Measurements from ENCODE around the gene RIT1.
"Not testable (repeated sequence)": the region's sequence is repeated elsewhere in the genome, so short reads cannot be mapped to it uniquely, and the experiment has no call there.

The RIT1 gene

DNA sequence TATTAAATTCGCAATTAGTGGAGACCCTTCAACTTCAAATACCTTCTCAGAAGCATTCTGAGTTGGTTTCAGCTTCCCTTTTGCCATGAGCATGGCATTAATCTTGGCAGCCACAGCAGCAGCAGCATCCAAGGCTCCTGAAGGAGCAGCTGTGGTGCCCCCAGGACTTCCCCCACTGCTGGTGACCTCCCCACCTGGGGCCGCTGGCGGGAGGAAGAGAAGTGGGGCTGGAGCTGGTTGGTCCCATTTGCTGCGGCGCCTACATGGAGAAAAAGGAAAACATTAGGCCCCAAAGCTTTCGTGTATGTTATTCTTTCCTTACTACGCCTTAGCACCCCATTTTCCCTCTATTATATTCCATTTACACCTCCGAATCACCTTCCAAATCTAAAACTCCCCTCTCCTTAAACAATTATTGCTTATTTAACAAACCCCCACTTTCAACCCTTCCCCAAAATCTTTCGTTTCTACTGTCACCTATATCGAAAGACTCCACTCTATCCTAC is 22.5 kb upstream of the RIT1 start:
- DNase-seq, result no peak

DNA sequence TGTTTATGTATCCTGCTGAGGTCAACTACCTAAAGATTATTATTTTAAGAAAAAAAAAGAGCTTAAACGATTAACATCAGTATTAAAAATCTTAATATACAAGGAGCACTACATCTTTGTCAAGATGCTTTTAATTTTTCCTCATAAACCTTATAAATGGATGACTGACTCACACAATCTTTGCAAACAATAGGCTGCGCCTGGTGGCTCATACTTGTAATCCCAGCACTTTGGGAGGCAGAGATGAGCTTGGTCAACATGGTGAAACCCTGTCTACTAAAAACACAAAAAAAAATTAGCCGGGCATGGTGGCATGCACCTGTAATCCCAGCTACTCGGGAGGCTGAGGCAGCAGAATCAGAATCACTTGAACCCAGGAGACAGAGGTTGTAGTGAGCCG is 21.3 kb upstream of the RIT1 start:
- no peak for DNase-seq

DNA sequence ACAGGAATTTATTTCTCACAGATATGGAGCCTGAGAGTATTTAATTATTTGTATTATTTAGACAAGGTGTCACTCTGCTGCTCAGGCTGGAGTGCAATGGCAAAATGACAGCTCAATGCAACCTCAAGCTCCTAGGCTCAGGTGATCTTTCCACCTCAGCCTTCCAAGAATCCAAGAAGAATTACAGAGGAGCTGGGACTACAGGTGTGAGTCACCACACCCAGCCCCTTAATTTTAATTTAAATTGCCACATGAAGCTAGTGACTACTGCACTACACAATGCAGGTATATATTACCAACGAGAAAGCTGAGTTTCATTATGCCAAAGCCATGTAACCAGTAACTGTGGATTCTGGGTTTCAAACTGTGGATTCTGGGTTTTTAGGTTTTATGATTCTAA is 20.9 kb upstream of the RIT1 start:
- DNase-seq, result no peak

DNA sequence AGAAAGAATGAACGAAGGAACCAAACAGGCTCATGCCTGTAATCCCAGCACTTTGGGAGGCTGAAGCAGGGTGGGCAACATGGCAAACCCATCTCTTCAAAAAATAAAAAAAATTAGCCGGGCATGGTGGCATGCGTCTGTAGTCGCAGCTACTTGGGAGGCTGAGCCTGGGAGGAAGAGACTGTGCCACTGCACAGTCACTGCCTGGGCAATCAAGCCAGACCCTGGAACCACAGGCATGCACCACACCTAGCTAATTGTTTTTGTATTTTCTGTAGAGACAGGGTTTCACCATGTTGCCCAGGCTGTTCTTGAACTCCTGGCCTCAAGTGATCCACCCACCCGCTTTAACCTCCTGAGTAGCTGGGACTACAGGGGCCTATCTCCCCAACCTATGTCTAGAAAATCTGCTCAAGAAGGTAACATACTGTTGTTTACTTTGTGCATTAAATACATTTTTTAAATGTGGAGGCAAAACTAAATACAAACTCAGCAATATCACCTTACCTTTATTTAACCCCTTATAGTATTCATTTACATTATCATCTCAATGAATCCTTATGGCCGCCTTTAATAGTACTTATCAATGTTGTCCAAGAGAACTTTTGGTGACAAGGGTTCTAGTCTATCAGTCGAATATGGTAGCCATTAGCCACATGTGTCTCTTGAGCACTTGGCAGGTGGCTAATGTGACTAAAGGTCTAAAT is 20.3 kb upstream of the RIT1 start:
- DNase-seq, result no peak

DNA sequence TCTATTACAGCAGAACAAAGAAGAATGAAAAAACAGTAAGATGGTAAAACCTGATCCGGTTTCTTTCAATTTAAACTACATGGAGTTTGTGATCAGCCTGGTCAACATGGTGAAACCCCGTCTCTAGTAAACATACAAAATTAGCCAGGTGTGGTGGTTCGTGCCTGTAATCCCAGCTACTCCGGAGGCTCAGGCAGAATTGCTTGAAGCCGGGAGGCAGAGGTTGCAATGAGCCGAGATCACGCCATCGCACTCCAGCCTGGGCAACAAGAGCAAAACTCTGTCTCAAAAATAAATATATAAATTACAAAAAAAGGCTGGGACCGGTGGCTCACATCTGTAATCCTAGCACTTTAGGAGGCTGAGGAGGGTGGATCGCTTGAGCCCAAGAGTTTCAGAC is 19.6 kb upstream of the RIT1 start:
- not testable (repeated sequence) for DNase-seq

DNA sequence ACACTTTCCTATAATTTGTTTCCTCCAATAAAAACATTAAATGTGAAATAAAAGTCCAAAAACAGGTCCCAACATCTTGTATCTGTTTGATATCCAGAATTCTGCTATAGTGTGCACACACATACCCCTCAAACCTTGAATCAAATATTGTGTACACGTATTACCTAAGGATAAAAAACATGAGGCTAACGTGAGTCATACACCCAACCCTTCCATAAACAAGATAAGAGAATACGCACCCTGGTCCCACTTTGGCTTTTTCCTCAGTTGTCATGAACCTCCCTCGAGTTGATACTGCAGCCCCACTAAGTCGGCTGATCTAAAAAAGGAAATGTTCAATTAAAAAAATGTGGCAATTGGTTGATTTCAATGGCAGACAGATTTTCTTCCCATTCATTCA is 17.9 kb upstream of the RIT1 start:
- DNase-seq, result no peak

DNA sequence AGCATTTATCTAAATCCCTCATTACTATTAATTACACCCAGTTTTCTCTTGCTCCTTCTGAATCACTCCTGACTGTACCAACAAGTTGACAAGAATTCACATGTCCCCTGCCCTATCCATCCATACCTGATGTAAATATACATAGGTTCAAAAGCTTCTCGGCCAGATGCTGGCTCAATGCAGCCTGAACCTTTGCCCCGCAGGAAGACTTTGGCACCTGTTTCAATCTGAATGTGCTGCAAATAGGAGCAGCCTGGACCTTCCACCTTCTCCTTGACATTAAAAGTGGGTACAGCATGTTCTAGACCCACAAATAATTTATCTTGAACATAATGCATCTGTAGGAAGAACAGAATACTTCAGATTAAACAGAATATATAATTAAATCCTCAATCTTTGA is 14.4 kb upstream of the RIT1 start:
- no peak for DNase-seq

DNA sequence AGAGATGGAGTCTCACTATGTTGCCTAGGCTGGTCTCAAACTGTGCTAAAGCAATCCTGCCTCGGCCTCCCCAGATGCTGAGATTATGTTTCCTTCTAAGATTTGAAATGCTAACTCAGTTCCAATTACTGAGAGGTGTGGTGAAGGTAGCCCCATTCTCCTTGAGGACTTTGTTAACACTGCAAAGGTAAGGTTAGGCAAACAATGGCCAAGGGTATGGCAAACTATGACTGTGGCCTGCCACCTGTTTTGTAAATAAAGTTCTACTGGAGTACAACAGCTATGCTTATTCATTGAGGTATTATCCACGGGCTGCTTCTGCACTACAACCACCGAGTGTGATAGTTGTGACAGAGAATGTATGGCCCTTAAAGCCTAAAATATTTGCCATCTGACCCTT is 9.6 kb upstream of the RIT1 start:
- no peak for DNase-seq

DNA sequence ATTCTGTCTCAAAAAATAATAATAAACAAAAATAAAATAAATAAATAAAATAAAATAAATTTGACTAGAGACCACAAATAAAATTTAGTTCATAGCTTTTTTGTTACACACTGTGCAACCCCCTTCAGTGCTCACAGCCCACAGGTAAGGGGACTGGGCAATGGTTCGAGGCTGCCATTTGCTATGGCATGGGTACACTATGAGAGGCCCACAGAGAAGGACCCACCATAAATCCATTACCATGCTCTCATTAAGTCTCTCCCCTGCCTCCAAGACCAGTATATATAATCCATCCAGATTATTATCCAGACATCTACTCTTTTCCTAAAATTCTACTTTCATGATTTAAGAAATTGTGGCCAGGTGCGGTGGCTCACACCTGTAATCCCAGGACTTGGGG is 8.7 kb upstream of the RIT1 start:
- DNase-seq, result no peak

DNA sequence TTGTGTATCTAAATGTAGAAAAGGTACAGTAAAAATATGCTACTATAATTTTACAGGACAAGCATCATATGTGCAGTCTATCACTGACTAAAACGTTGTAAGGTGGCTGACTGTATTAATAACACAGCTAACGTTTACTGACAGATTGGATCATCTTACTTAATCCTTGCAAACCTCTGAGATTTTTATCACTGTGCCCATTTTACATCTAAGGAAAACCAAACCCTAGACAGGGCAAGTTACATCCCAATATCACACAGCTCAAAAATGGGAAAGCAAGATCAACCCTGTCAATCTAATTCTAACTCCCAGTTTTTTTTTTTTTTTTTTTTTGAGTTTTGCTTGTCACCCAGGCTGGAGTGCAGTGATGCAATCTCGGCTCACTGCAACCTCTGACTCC is 7.5 kb upstream of the RIT1 start:
- no peak for DNase-seq

DNA sequence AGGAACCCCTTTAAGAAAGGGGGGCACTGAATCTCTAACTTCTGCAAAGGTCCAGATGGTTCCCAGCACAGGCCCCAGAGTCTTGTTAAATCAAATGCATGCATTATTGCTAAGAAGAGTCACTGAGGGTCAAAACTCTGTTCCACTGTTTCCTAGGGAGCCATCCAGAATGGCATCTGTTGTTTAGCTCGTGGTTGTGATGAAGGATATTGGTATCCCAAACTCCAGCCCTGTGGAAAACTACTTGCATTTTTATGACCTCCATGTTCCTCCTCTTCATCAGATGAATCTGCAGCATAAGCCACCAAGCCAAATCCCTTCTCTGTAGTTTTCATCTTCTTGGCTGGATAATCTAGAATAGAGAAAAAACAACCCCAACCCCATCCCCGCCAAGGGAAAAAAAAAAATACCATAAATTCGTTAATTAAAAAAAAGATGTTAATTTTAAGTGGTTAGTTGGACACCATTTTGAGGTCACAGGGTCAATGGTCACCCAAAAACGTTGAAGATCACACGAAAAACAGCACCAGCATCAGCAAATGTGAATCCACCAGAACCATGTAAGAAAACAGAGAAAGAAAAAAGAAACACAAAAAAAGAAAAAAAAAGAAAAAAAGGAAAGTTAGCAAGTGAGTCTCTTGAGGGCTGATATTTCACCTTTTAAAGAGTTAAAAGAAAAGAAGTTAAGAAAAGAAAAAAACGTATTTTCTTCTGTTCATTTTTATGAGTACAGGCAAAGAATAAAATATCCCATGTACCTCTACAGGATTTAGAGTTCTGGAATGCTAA is 3.0 kb upstream of the RIT1 start:
- no peak for DNase-seq

DNA sequence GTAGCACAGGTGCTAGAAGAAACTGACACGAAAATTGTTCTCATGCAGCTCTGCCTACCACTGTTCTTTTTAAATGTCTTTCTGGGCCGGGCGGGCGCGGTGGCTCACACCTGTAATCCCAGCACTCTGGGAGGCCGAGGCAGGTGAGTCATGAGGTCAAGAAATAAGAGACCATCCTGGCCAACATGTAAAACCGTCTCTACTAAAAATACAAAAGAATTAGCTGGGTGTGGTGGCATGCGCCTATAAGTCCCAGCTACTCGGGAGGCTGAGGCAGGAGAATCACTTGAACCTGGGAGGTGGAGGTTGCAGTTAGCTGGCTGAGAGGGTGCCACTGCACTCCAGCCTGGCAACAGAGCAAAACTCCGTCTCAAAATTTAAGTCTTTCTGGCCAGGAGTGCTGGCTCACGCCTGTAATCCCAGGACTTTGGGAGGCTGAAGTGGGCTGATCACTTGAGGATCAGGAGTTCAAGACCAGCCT is 947 bp upstream of the RIT1 start:
- no peak for DNase-seq

DNA sequence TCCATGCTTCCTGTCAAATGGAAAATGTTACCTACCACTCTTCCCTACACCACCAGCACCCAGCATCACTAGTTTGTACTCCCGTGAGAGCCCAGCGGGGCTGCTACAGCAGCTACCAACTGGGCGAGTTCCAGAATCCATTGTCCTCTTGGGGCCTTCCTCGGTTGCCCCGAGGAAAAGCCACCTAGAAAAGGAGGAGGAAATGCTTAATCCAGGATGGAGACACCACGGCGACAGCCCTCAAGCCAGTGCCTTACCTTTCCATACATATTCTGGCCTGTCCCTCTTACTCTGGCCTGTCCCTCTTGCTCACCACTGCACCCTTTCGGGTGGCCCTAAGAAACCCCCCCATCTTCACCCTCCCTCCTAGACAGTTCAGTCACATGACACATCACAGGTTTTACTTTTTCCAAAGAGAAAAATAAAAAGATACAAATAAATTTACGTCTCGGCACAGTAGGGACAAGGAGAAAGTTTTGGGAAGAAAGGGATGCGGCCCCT is 478 bp downstream of the RIT1 start:
- DNase-seq, result peak; percentile 23

DNA sequence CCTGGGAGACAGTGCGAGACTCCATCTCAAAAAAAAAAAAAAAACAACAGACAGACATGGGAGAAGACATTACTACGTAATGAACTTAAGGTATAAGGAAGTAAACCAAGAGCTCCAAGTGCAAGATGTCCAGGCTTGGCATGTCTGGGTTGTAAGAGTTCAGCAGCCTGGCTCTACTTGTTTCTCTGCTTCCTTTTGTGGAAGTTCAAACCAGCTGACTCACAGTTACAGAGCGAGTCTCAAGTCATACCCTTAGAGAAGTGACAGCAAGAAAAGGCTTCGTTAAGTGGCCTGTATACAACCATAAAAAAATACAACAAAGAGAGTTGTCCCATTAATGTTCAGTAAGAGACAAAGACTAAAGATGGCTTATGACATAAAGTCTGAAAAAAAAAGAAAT is 1.3 kb downstream of the RIT1 start:
- no peak for DNase-seq

DNA sequence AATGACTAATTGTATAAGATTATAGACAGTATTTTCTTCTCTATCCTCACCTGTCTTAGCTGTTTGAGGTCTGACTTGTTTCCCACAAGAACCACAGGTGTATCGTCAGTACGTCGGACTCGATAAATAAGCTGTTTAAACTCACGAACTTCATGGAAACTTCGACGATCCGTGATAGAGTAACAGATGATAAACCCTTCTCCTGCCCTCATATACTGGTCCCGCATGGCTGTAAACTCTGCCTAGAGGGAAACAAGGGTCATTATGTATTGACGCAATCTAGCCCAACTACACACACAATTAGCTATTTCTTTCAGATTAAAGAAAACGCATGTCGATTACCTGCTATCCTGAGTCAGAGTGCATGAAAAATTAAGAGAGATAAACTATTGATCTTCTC is 6.9 kb downstream of the RIT1 start:
- DNase-seq, result no peak

DNA sequence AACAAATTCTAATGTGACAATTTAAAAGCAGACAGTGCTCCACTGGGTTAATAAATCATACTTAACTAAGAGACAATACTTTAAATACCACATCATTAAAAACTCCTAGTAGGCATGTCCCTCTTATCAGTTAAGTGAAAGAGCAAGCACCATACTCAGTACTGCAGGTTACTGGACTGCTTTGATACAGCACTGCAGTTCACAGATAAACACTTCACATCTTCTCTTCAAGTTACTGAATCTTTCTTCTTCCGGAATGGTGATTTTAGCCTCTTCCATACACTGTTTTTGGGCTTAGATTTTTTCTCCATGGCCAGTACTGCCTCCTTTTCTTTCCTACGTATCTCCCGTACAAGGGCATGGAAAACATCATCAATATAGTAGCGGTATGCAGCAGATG is 11.0 kb downstream of the RIT1 start:
- DNase-seq, result no peak

DNA sequence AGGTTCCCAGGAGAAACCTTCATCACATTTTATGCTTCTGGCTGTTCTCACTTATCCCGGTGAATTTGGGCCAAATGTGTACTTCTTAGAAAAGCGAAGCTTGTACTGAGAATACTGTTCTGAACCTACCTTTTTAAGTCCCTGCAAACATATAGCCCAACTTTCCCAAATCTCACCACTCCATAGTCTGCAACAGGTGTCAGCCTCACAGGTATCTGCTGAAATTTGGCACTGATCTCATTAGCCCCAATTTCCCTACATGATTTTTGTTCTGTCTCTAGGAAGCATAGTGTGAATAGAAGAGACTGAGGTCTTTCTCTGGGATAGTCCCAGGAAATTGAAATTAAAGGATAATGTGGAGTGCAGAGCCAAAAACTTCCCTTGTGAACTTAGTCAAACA is 11.5 kb downstream of the RIT1 start:
- no peak for DNase-seq

DNA sequence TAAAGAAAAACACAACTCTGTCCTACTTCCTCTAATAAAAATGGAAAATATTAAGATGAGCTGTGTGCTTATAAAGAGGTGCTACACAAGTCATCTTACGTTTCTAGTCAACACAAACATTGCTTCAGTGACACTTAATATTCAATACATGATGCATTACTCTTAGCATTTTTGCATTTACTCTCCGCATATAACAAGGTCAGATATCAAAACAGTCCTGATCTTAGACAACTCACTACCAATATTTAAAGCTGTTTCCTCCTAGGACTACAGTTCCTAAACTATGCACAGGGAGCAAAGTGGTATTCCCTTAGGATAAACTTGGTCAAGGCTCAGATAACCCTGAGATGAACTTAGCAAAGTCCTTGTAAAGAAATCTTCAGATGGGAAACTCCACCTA is 12.3 kb downstream of the RIT1 start:
- DNase-seq, result no peak

DNA sequence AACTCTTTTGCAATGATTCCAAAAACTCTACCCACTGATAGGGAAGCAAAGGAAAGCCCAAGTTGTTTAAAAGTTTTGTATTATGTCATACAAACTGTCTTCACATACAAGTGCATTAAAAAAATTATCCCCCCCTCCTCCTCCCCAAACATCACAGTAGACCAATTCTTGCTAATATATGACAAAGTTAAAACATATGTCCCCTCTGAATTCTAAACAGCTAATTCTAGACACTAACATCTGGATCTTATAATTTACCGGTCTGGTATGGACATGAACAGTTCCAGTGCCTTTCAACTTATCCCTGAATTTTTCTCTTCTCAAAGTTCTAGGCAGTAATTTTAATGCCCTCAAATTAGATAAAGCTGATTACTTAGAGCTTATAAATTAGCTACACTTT is 13.4 kb downstream of the RIT1 start:
- no peak for DNase-seq

DNA sequence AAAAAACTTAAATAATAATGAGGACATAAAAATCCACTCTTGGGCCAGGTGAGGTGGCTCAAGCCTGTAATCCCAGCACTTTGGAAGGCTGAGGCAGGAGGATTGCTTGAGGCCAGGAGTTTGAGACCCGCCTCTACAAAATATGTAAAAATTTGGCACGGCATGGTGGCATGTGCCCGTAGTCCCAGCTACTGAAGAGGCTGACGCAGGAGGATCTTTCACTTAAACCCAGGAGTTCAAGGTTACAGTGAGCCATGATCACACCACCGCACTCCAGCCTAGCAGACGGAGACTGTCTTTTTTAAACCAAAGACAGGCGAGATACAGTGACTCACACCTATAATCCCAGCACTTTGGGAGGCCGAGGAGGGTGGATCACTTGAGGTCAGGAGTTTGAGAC is 14.7 kb downstream of the RIT1 start:
- not testable (repeated sequence) for DNase-seq

DNA sequence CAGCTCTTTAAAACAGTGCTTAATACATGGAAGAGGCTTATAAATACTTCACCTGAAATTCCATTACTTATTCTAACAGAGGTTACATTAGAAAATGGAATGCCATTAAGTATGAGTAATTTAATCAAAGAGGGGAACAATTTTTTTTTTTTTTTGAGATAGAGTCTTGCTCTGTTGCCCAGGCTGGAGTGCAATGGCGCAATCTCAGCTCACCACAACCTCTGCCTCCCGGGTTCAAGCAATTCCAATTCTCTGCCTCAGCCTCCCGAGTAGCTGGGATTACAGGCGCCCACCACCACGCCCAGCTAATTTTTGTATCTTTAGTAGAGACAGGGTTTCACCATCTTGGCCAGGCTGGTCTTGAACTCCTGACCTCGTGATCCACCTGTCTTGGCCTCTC is 15.5 kb downstream of the RIT1 start:
- not testable (repeated sequence) for DNase-seq

DNA sequence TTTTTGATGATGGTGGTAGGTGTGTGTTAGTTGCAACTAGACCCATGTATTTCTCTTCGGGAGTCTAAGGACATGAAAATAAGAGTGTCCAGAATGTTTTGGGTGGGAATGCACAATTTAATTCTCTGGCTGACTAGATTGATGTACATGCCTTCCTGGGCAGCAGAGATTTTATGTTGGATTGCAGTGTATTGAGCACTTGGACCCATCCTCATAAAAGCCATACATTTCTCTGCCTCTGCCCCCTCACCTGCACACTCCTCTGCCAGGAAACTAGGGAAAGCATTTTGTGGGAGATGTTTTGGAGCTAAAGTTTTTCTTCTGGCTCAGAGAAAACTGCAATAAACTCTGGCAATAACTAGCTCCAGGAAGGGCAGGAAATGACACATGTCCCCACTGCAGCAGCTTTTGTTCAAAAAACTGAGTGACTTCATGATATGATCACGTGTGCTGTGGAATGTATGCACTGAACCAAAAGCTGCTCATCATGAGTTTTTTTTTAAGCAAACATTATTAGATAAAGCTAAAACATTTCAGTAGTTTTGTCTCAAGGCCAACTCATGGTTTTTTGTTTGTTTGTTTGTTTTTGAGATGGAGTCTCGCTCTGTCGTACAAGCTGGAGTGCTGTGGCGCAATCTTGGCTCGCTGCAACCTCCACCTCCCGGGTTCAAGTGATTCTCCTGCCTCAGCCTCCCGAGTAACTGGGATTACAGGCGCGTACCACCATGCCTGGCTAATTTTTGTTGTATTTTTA is 17.6 kb downstream of the RIT1 start:
- DNase-seq, result no peak

DNA sequence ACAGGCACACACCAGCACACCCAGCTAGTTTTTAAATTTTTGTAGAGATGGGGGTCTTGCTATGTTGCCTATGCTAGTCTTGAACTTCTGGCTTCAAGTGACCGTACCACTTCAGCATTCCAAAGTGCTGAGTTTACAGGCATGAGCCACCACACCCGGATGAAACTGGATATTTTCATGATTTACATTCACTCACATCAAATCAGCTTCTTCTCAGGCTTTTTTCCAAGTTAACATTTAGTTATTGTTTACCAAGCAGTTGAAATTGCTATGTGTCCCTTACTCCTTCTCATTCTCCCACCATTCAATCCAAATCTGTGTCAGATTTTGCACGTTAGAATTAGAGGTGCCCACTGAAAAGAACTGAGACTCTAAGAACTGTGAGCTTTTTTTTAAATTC is 18.4 kb downstream of the RIT1 start:
- no peak for DNase-seq

DNA sequence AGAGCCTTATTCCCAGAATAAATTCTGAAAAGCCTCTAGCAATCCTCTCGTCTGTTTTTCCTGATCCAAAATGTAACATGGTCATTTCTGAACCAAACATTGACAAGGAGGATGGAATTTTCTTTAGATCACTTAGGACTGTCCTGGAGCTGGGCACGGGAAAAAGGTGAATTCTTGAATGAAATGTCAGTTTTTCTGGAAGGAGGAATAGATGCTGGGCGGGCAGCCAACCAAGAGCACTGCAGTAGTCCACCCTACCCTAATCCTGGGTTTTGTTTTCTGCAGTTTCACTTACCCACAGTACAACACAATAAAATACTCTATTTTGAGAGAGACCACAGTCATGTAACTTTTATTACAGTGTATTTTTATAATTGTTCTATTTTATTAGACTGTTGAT is 20.9 kb downstream of the RIT1 start:
- DNase-seq, result no peak
